Islet of Langerhans (tissue), 1 donor: Measurements from ENCODE around the gene MEGF10.
"Not testable (repeated sequence)": the region's sequence is repeated elsewhere in the genome, so short reads cannot be mapped to it uniquely, and the experiment has no call there.

Experiments used
- FAIRE-seq: peaks from one replicate; lab custom pipeline; 2011; peaks lifted over from hg19 to GRCh38; lab: Jason Lieb, UNC

MEGF10 gene

GRCh38 chr5:127298036-127298429 lies 7.4 kb downstream of the MEGF10 start:
- no peak for FAIRE-seq

- no peak for FAIRE-seq
Observed at GRCh38 chr5:127298656-127299055, 8.1 kb downstream of the MEGF10 start.

- no peak for FAIRE-seq
Observed at GRCh38 chr5:127299678-127300077, 9.1 kb downstream of the MEGF10 start.

GRCh38 chr5:127302509-127302908 lies 11.9 kb downstream of the MEGF10 start:
- no peak for FAIRE-seq

GRCh38 chr5:127303404-127303803 lies 12.8 kb downstream of the MEGF10 start:
- FAIRE-seq = no peak

- FAIRE-seq = no peak
Observed at GRCh38 chr5:127305493-127305892, 14.9 kb downstream of the MEGF10 start.

GRCh38 chr5:127306036-127306435 lies 15.4 kb downstream of the MEGF10 start:
- FAIRE-seq = no peak

- FAIRE-seq = no peak
Observed at GRCh38 chr5:127306647-127307046, 16.1 kb downstream of the MEGF10 start.

GRCh38 chr5:127307868-127308267 lies 17.3 kb downstream of the MEGF10 start:
- FAIRE-seq = no peak

- not testable (repeated sequence) for FAIRE-seq
Observed at GRCh38 chr5:127308325-127308724, 17.7 kb downstream of the MEGF10 start.

GRCh38 chr5:127308945-127309344 lies 18.3 kb downstream of the MEGF10 start:
- FAIRE-seq = no peak

GRCh38 chr5:127311349-127311748 lies 20.8 kb downstream of the MEGF10 start:
- no peak for FAIRE-seq

GRCh38 chr5:127311781-127312525 lies 21.4 kb downstream of the MEGF10 start:
- FAIRE-seq = no peak

- FAIRE-seq = no peak
Observed at GRCh38 chr5:127313379-127313778, 22.8 kb downstream of the MEGF10 start.

GRCh38 chr5:127313847-127314473 lies 23.4 kb downstream of the MEGF10 start:
- no peak for FAIRE-seq

- no peak for FAIRE-seq
Observed at GRCh38 chr5:127316011-127316410, 25.4 kb downstream of the MEGF10 start.

- FAIRE-seq = not testable (repeated sequence)
Observed at GRCh38 chr5:127317385-127317784, 26.8 kb downstream of the MEGF10 start.

- no peak for FAIRE-seq
Observed at GRCh38 chr5:127320032-127320965, 29.7 kb downstream of the MEGF10 start.

GRCh38 chr5:127321465-127321864 lies 30.9 kb downstream of the MEGF10 start:
- FAIRE-seq = no peak

- FAIRE-seq = no peak
Observed at GRCh38 chr5:127322403-127322802, 31.8 kb downstream of the MEGF10 start.

GRCh38 chr5:127324756-127325155 lies 34.2 kb downstream of the MEGF10 start:
- FAIRE-seq = no peak

- no peak for FAIRE-seq
Observed at GRCh38 chr5:127326431-127326830, 35.8 kb downstream of the MEGF10 start.
